Fibroblast of gingiva (primary cell): Measurements from ENCODE around the gene PGBD5.

Source experiments
- DNase-seq: peaks from one replicate; pipeline ENCODE4 v3.0.0-alpha.2; 2011; ENCODE audit warnings: low read depth

PGBD5 gene

GRCh38 chr1:230348386-230349019 lies 77.6 kb downstream of the PGBD5 start:
- no peak for DNase-seq

GRCh38 chr1:230347896-230348295 lies 78.2 kb downstream of the PGBD5 start:
- DNase-seq = no peak

GRCh38 chr1:230345139-230345885 lies 80.8 kb downstream of the PGBD5 start:
- DNase-seq = no peak

GRCh38 chr1:230342699-230343098 lies 83.4 kb downstream of the PGBD5 start:
- DNase-seq = no peak

- DNase-seq = no peak
These were observed 84.1 kb downstream of the PGBD5 start for GRCh38 chr1:230342019-230342418.

- no peak for DNase-seq
These were observed 85.0 kb downstream of the PGBD5 start for GRCh38 chr1:230341162-230341546.

GRCh38 chr1:230340526-230341161 lies 85.5 kb downstream of the PGBD5 start:
- DNase-seq = no peak

GRCh38 chr1:230339033-230339432 lies 87.1 kb downstream of the PGBD5 start:
- DNase-seq = no peak

- no peak for DNase-seq
These were observed 88.9 kb downstream of the PGBD5 start for GRCh38 chr1:230337266-230337665.

- DNase-seq = no peak
These were observed 90.1 kb downstream of the PGBD5 start for GRCh38 chr1:230335861-230336522.

- no peak for DNase-seq
These were observed 91.7 kb downstream of the PGBD5 start for GRCh38 chr1:230334447-230334837.

GRCh38 chr1:230333590-230334446 lies 92.3 kb downstream of the PGBD5 start:
- DNase-seq = no peak

- DNase-seq = no peak
These were observed 93.5 kb downstream of the PGBD5 start for GRCh38 chr1:230332575-230333066.

- DNase-seq = no peak
These were observed 94.1 kb downstream of the PGBD5 start for GRCh38 chr1:230332061-230332460.

- no peak for DNase-seq
These were observed 96.0 kb downstream of the PGBD5 start for GRCh38 chr1:230330157-230330556.

- no peak for DNase-seq
These were observed 97.7 kb downstream of the PGBD5 start for GRCh38 chr1:230328342-230329015.

GRCh38 chr1:230327892-230328284 lies 98.2 kb downstream of the PGBD5 start:
- DNase-seq = no peak

GRCh38 chr1:230326971-230327891 lies 98.9 kb downstream of the PGBD5 start:
- peak; percentile 18 for DNase-seq

GRCh38 chr1:230323686-230324085 lies 102.4 kb downstream of the PGBD5 start:
- DNase-seq = no peak

- no peak for DNase-seq
These were observed 103.1 kb downstream of the PGBD5 start for GRCh38 chr1:230322967-230323547.
